Central memory CD4-positive, alpha-beta T cell (primary cell): ENCODE data around the gene GMDS.
A peak's percentile ranks its signal among the peaks of the same experiment; 100 is the strongest.

Experiments used
- DNase-seq: peaks from one replicate; pipeline ENCODE4 v3.0.0; 2022

Gene GMDS

GRCh38 chr6:1607516-1608221 is 637.7 kb downstream of the GMDS start:
- DNase-seq, result no peak

GRCh38 chr6:1606780-1607515 is 638.5 kb downstream of the GMDS start:
- DNase-seq, result no peak

- no peak for DNase-seq
Observed at GRCh38 chr6:1605893-1606779, 639.3 kb downstream of the GMDS start.

DNA sequence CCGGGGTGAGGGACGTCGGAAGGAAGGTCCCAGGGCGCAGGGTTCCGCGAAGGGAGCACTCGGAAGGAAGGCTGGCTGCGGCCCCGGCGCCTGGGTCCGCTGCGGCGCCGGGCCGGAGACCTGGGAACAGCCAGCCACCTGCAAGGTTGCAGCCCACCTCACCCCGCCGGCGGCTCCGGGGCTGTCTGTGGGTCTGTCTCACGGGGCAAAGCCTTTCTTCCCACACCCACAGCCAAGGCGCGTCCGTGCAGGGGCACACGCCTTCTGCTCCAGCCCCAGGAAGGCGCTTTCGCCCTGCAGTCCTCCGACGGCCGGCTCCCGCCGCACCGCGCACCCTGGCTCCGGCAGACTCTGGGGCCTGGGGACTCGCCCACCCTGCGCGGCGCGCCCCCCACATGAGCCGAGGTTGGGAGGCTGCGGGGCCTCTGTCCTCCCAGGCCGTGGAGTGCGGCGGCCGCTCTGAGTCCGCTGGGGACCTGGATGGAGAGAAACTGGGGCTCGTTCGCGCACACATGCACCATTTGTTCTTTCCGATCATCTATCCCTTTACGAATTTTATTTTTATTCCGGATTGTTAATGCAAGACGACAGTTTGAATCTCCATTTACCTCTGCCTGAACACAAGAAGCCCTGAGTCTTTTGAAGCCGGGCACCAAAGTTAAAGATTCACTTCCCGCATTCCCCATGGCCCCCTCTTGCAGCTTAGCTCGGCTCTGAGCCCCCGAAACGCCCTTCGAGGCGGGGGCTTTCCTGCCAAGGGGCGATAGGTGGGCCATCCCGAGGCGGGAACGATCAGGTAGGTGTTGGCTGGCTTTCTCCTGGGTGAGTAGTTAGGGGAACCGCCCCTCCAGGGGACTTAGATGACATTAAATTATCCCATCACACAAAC is 640.2 kb downstream of the GMDS start:
- no peak for DNase-seq

- peak; percentile 51 for DNase-seq
Observed at GRCh38 chr6:1604158-1605003, 641.0 kb downstream of the GMDS start.

DNA sequence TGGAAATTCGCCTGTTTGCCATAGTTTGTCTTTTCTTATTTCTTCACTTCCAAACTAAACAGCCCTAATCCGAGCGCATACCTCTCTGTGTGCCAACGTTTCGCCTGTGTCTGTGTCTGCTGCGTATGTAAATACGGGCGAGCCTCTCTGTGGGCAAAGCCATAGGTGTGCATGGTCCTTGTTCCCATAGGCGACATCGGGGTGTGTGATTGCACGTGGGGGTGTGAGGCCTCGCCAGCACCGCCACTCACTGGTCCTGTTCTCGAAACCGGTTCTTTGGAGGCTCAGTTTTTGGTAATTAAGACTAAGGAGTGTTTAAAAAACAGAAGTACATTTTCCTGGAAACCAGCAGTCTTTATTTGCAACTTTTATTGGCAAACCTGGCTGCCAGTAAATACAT is 641.7 kb downstream of the GMDS start:
- DNase-seq, result no peak

- DNase-seq, result no peak
Observed at GRCh38 chr6:1602049-1602713, 643.2 kb downstream of the GMDS start.

GRCh38 chr6:1601158-1602048 is 644.0 kb downstream of the GMDS start:
- no peak for DNase-seq

DNA sequence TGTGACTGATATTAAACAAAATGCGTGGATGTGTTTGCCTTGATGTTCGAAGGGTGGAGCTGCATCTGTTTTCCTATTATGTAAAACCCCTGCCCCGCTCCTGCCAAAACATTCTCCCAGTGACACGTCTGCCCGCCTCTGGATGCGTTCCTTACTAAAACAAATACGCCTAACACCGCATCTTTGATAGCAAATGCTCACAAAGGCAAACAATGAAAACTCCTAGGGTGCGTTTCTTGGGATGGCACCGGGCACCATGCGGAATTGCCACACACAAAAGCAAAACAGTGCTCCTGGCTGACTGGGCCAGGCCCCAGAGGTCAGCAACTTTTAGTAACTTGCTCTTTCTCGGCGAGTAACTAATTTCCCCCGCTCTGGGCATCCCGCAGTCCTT is 644.6 kb downstream of the GMDS start:
- DNase-seq, result no peak

DNA sequence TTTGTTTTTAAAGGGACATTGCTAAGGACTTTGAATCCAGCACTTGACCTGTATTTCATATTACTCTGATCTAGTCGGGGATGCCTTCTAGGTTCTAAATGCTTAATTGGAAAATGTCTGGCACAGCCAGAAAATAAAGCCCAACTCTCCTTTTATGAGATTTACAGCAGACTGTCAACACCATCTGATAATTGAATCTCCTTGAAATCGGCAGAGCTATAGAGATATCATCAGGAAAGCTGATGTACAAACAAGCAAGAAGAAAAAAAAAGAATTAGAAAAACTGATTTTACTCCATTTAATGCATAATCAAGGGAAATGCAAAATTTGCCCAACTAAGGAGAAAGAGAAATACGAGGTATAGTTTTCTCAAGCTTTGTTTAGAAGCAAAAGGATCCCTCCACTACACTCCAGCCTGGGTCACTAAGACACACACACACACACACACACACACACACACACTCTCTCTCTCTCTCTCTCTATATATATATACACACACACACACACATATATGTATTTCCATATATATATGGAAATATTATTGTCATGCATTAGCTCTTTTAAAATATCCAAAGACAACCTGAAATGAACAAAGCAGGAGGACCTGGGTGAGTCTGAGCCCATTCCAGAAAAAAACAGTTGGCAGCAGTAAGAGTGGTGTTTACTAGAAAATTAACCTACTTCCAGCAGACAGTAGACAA is 645.2 kb downstream of the GMDS start:
- no peak for DNase-seq

DNA sequence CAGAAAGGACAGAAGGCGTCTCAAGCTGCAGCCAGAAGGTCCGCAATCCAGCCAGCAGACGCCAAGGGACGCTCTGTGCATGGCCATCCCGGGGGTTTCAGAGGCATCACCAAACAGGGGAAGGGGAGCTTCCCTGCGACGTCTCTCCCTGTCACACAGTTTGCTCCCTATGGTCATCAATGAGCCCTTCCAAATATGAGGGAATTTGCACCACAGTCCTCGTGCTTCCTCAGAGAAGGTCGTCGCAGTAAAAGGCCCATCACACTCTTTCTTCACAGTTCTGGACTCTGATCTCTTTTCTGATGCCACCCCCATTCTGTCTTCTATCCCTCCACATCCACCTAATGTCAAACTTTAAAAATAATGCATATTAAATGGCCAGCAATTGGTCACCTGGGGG is 645.9 kb downstream of the GMDS start:
- no peak for DNase-seq

- DNase-seq, result no peak
Observed at GRCh38 chr6:1598886-1599285, 646.5 kb downstream of the GMDS start.

DNA sequence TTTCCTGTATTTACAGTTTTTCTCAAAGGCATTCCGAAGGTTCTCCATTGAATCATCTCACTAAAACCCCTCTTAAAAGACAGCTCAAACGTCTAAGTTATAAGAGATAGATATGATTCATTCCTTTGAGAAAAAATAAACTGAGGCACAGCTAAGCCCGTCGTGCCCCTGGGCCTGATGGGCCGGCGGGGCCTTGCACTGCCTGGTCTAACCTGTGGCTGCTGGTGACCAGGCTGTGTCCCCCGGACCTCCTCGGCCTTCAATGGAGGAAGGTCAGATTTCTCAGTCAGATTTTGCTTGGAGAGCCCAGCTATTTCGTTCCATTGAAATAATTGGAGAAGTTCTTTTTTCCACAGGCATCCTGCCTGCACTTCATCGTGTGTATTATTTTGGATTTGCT is 647.0 kb downstream of the GMDS start:
- DNase-seq, result no peak

- no peak for DNase-seq
Observed at GRCh38 chr6:1597924-1598323, 647.5 kb downstream of the GMDS start.

- DNase-seq, result no peak
Observed at GRCh38 chr6:1597121-1597744, 648.2 kb downstream of the GMDS start.

GRCh38 chr6:1596088-1596852 is 649.1 kb downstream of the GMDS start:
- peak; percentile 51 for DNase-seq

DNA sequence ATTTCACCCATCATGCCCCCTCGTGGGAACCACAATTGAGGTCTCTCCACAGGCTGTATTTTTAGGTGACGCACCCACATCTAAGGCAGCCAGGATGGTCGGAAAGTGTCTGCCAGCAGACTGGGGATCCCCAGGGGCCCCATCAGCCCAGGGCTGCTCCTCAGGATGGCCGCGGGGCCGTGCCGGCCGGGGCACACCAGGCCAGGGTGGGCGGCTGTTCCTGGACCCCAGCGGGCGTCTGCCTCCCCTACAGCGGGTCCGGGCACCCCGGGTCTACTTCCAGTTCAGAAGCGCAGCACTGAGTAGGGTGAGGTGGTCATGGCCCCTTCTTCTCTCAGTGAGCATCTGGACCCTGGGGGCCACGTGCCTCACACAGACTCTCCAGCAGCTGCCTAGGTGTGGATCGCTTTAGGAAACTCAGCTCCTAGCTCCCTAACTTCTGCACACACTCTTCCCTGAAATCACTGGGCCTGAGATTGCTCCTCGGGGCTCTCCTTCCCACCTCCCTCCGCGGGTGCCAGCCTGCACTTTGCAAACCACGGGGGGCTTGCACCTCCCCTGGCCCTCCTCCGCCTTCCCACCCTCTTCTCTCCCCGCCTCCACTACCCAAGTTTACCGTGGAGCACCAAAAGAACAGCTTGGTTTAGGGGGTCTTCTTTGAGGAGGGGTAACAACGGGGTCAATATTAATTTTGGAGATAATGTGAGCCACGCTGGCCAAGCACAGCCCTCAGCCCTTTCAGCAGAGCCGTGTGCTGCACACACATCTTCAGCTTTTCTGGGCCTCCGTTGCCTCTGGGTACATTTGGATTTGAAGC is 649.9 kb downstream of the GMDS start:
- DNase-seq, result no peak
